ENCODE results near the gene CELF1. TPM values are rescaled to one million over a fixed set of nuclear protein-coding genes. Genes with fewer than 3 reads are reported as not detected.
A peak's percentile ranks its signal among the peaks of the same experiment; 100 is the strongest.
"Not testable (repeated sequence)": the region's sequence is repeated elsewhere in the genome, so short reads cannot be mapped to it uniquely, and the experiment has no call there.

CELF1 gene
- total RNA-seq, 2 experiments from 2014 or later, result 104 to 111 TPM

DNA sequence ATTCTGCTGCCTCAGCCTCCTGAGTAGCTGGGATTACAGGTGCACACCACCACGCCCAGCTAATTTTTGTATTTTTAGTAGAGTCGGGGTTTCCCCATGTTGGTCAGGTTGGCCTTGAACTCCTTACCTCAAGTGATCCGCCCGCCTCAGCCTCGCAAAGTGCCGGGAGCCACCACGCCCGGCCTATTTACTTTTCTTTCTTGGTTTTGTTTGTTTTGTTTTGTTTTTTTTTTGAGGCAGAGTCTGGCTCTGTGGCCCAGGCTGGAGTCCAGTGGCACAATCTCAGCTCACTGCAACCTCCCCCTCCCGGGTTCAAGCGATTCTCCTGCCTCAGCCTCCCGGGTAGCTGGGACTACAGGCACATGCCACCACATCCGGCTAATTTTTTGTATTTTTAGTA, 4.1 kb upstream of the CELF1 start:
- H3K9me3 Mint-ChIP-seq (ENCODE audit: insufficient read depth); H3K27me3 Mint-ChIP-seq (ENCODE audit: low read depth); H3K4me1 Mint-ChIP-seq (ENCODE audit: low read depth); H3K36me3 Mint-ChIP-seq (ENCODE audit: low read depth); DNase-seq; H3K4me3 Mint-ChIP-seq; CTCF ChIA-PET; ATAC-seq; H3K27ac Mint-ChIP-seq; POLR2A ChIA-PET: not testable (repeated sequence)

- Mint-ChIP-seq H3K36me3 (ENCODE audit: low read depth) (peaks cover 26% of the 10 kb centered on the region), H3K9me3 (ENCODE audit: insufficient read depth) (no peaks in the 10 kb centered on the region), H3K4me3 (peak overlapping the region; percentile 95), H3K27ac (peak overlapping the region; percentile 82), H3K4me1 (ENCODE audit: low read depth) (peaks cover 34% of the 10 kb centered on the region), H3K27me3 (ENCODE audit: low read depth) (no peaks in the 10 kb centered on the region)
- POLR2A ChIA-PET, result interaction anchor here (0.6 to 3.8 kb wide), 5 partner anchors 12 to 161 kb away, joined by 3 to 33 read pairs (median 3); partner anchors contain the start of genes KBTBD4, NDUFS3 and PTPMT1
- ATAC-seq (peak; percentile 31), DNase-seq (no peak)
- CTCF ChIA-PET, result interaction anchor here (0.6 to 3.5 kb wide), 19 partner anchors 9 to 400 kb away, joined by 3 to 49 read pairs (median 4); partner anchors contain the start of genes KBTBD4, NDUFS3 and PTPMT1
Measured at GRCh38 chr11:47553406-47553743, 443 bp upstream of the CELF1 start.

GRCh38 chr11:47552056-47552565, 821 bp downstream of the CELF1 start:
- Mint-ChIP-seq H3K4me3 (peak overlapping the region; percentile 95), H3K36me3 (ENCODE audit: low read depth) (peaks cover 34% of the 10 kb centered on the region), H3K9me3 (ENCODE audit: insufficient read depth) (no peaks in the 10 kb centered on the region), H3K27ac (peak overlapping the region; percentile 94), H3K4me1 (ENCODE audit: low read depth) (peaks cover 41% of the 10 kb centered on the region), H3K27me3 (ENCODE audit: low read depth) (no peaks in the 10 kb centered on the region)
- ATAC-seq (peak; percentile 4), DNase-seq (peak; percentile 39)
- ChIA-PET POLR2A (interaction anchor here (0.7 to 3.8 kb wide), 5 partner anchors 13 to 191 kb away, joined by 3 to 33 read pairs (median 8); partner anchors contain the start of genes KBTBD4, NDUFS3 and PTPMT1), CTCF (interaction anchor here (0.5 to 3.5 kb wide), 12 partner anchors 10 to 307 kb away, joined by 3 to 49 read pairs (median 4); partner anchors contain the start of genes KBTBD4, NDUFS3 and PTPMT1)

- Mint-ChIP-seq H3K36me3 (ENCODE audit: low read depth) (peaks cover 40% of the 10 kb centered on the region), H3K9me3 (ENCODE audit: insufficient read depth) (no peaks in the 10 kb centered on the region), H3K27me3 (ENCODE audit: low read depth) (no peaks in the 10 kb centered on the region), H3K4me3 (peak overlapping the region; percentile 95), H3K27ac (peak overlapping the region; percentile 63), H3K4me1 (ENCODE audit: low read depth) (peaks cover 42% of the 10 kb centered on the region)
- ChIA-PET POLR2A (interaction anchor here (0.7 to 3.8 kb wide), 3 partner anchors 14 to 193 kb away, joined by 3 to 33 read pairs (median 8); partner anchors contain the start of gene PTPMT1), CTCF (interaction anchor here (1.2 to 3.5 kb wide), 8 partner anchors 9 to 65 kb away, joined by 3 to 49 read pairs (median 6); partner anchors contain the start of genes KBTBD4, NDUFS3 and PTPMT1)
- no peak for ATAC-seq
- no peak for DNase-seq
Measured at GRCh38 chr11:47551086-47551485, 1.8 kb downstream of the CELF1 start.

GRCh38 chr11:47550288-47551047, 2.5 kb downstream of the CELF1 start:
- peaks cover 40% of the 10 kb centered on the region for H3K36me3 Mint-ChIP-seq (ENCODE audit: low read depth)
- H3K27me3 Mint-ChIP-seq (ENCODE audit: low read depth), result no peaks in the 10 kb centered on the region
- ATAC-seq, result no peak
- no peak for DNase-seq
- POLR2A ChIA-PET, result interaction anchor here (1.8 to 3.8 kb wide), 2 partner anchors 15 to 26 kb away, joined by 8 to 33 read pairs; partner anchors contain the start of gene PTPMT1
- peak overlapping the region; percentile 95 for H3K4me3 Mint-ChIP-seq
- H3K9me3 Mint-ChIP-seq (ENCODE audit: insufficient read depth), result no peaks in the 10 kb centered on the region
- CTCF ChIA-PET, result interaction anchor here (1.5 to 3.5 kb wide), 5 partner anchors 9 to 32 kb away, joined by 4 to 49 read pairs (median 7); partner anchors contain the start of gene PTPMT1
- H3K4me1 Mint-ChIP-seq (ENCODE audit: low read depth), result peaks cover 42% of the 10 kb centered on the region
- peak overlapping the region; percentile 24 for H3K27ac Mint-ChIP-seq

DNA sequence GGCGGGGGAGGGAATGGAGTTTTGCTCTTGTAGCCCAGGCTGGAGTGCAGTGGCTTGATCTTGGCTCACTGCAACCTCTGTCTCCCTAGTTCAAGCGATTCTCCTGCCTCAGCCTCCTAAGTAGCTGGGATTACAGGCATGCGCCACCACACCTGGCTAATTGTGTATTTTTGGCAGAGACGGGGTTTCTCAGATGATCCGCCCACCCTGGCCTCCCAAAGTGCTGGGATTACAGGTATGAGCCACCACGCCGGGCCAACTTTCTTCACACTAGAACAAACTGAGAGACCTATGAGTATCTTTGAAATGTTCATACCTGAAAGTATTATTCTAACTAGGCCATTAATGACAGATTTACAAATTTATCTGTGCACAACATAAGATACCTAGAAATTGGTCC, 6.7 kb downstream of the CELF1 start:
- DNase-seq; H3K4me3 Mint-ChIP-seq; CTCF ChIA-PET; POLR2A ChIA-PET; H3K9me3 Mint-ChIP-seq (ENCODE audit: insufficient read depth); H3K27me3 Mint-ChIP-seq (ENCODE audit: low read depth); ATAC-seq; H3K27ac Mint-ChIP-seq: not testable (repeated sequence)
- H3K36me3 Mint-ChIP-seq (ENCODE audit: low read depth), result peaks cover 35% of the 10 kb centered on the region
- peaks cover 40% of the 10 kb centered on the region for H3K4me1 Mint-ChIP-seq (ENCODE audit: low read depth)

DNA sequence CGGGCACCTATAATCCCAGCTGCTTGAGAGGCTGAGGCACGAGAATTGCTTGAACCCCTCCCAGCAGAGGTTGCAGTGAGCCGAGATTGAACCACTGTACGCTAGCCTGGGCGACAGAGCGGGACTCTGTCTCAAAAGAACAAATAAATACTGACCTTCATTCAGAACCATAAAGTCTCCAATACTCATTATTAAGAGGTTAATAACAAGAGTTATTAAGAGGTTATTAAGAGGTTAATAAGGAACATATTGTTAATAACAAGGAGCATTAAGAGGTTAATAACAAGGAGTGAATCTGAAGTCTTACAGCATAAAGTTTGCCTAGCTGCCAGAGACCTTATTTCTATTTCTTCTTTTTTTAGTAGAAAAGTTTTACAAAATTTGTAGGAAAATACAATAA, 7.6 kb downstream of the CELF1 start:
- H3K27me3 Mint-ChIP-seq (ENCODE audit: low read depth), result no peaks in the 10 kb centered on the region
- H3K36me3 Mint-ChIP-seq (ENCODE audit: low read depth), result peaks cover 37% of the 10 kb centered on the region
- no peak for ATAC-seq
- peaks cover 40% of the 10 kb centered on the region for H3K4me1 Mint-ChIP-seq (ENCODE audit: low read depth)
- no peaks in the 10 kb centered on the region for H3K9me3 Mint-ChIP-seq (ENCODE audit: insufficient read depth)
- no peak overlapping the region for H3K27ac Mint-ChIP-seq
- ChIA-PET CTCF (no interaction called here), POLR2A (no interaction called here)
- DNase-seq, result no peak
- no peak overlapping the region for H3K4me3 Mint-ChIP-seq

DNA sequence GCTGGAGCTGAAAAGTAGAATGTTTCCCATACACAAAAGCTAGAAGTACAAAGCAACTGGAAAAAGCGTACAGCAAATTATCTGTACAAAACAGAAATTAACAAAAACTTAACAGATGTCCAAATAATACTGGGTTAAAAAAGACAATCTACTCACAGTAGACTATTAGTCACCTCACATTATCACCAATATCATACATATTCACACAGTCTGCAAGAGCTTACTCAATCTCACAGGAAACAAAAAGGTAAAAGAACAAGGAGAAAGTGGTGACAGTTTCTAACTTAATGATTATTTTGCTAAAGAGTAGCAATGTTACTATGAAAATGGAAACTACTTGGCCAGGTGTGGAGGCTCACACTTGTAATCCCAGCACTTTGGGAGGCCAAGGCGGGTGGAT, 11.9 kb downstream of the CELF1 start:
- Mint-ChIP-seq H3K27me3 (ENCODE audit: low read depth) (no peaks in the 10 kb centered on the region), H3K9me3 (ENCODE audit: insufficient read depth) (no peaks in the 10 kb centered on the region), H3K36me3 (ENCODE audit: low read depth) (peaks cover 32% of the 10 kb centered on the region), H3K4me1 (ENCODE audit: low read depth) (peaks cover 38% of the 10 kb centered on the region), H3K27ac (peak overlapping the region; percentile 60), H3K4me3 (no peak overlapping the region)
- ATAC-seq (no peak), DNase-seq (no peak)
- CTCF ChIA-PET, result interaction anchor here (1.3 to 5.9 kb wide), 5 partner anchors 11 to 30 kb away, joined by 3 to 49 read pairs (median 4); partner anchors contain the start of gene CELF1
- POLR2A ChIA-PET, result interaction anchor here (1.1 to 1.2 kb wide), 2 partner anchors 12 to 24 kb away, joined by 3 read pairs; partner anchors contain the start of genes CELF1 and PTPMT1

DNA sequence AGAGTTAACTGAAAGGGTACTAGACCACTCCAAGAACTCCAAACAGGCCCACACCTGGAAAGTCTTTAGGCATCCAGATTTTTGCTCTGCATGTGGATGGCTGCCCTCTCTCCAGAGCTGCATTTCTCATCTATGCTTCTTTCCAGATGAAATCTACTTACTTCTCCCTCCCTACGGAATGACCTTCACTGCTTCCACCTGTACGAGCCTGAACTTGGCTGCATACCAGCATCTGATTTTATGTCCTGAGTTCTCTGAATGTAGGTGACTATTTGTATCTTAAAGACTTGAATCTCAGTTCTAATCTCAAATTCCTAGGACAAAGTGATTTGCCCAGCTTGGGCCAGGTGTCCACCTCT, 13.3 kb downstream of the CELF1 start:
- Mint-ChIP-seq H3K27me3 (ENCODE audit: low read depth) (no peaks in the 10 kb centered on the region), H3K36me3 (ENCODE audit: low read depth) (peaks cover 36% of the 10 kb centered on the region), H3K9me3 (ENCODE audit: insufficient read depth) (no peaks in the 10 kb centered on the region), H3K27ac (no peak overlapping the region), H3K4me1 (ENCODE audit: low read depth) (peaks cover 38% of the 10 kb centered on the region), H3K4me3 (no peak overlapping the region)
- DNase-seq, result no peak
- ATAC-seq, result no peak
- ChIA-PET CTCF (interaction anchor here (0.7 to 5.9 kb wide), 7 partner anchors 13 to 30 kb away, joined by 3 to 49 read pairs (median 3); partner anchors contain the start of gene CELF1), POLR2A (no interaction called here)

DNA sequence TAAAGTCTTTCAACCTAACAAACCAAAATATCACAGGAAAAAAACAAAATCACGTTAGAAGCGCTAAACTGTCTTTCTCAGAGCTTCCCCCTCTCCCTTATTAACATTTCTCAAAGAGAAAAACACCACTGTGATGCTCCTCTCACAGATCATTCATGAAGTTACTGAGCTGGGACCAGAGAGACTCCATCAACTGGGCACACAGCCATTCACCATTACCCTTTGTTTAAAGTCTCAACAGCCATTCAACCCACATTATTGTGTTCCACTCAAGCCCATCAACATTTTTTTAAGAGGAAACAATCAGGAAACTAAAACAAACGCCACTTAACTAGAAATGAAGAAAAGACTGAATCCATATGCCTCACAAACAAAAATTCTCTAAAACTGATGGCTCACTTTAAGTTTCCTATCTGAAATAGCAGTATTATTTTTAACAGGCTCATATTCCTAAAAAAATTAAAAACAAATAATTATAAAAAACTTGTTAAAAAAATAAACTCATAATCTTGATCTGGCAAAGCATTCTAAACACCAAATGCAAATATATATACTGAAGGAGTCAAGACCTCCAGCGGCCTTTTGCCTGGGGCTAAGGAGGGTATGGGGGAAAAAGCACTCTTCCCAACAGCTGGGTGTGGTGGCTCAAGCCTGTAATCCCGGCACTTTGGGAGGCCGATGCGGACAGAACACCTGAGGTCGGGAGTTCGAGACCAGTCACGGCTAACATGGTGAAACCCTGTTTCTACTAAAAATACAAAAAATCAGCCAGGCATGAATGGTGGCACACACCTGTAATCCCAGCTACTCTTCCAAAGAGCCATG, 14.0 kb downstream of the CELF1 start:
- Mint-ChIP-seq H3K4me1 (ENCODE audit: low read depth) (peaks cover 34% of the 10 kb centered on the region), H3K27ac (no peak overlapping the region), H3K27me3 (ENCODE audit: low read depth) (no peaks in the 10 kb centered on the region), H3K36me3 (ENCODE audit: low read depth) (peaks cover 36% of the 10 kb centered on the region), H3K4me3 (no peak overlapping the region), H3K9me3 (ENCODE audit: insufficient read depth) (no peaks in the 10 kb centered on the region)
- CTCF ChIA-PET, result interaction anchor here (5.9 kb wide), 1 partner anchor 13 kb away, joined by 49 read pairs; the partner anchor contains the start of gene CELF1
- ATAC-seq (no peak), DNase-seq (no peak)
- POLR2A ChIA-PET, result no interaction called here

- peaks cover 36% of the 10 kb centered on the region for H3K36me3 Mint-ChIP-seq (ENCODE audit: low read depth)
- no peaks in the 10 kb centered on the region for H3K27me3 Mint-ChIP-seq (ENCODE audit: low read depth)
- ATAC-seq, result no peak
- H3K4me1 Mint-ChIP-seq (ENCODE audit: low read depth), result peaks cover 31% of the 10 kb centered on the region
- H3K4me3 Mint-ChIP-seq, result no peak overlapping the region
- no peak overlapping the region for H3K27ac Mint-ChIP-seq
- H3K9me3 Mint-ChIP-seq (ENCODE audit: insufficient read depth), result no peaks in the 10 kb centered on the region
- DNase-seq, result no peak
- CTCF ChIA-PET, result interaction anchor here (0.7 to 1.3 kb wide), 2 partner anchors 17 to 19 kb away, joined by 3 read pairs; no protein-coding TSS in a partner anchor
- POLR2A ChIA-PET, result no interaction called here
Measured at GRCh38 chr11:47536915-47537314, 16.0 kb downstream of the CELF1 start.
